CD4-positive, alpha-beta T cell treated with Interleukin-6 at 100 ng/mL for 8 hours (primary cell): Measurements from ENCODE around the gene SPATS2.
"Not testable (repeated sequence)": the region's sequence is repeated elsewhere in the genome, so short reads cannot be mapped to it uniquely, and the experiment has no call there.

ENCODE experiments used
- DNase-seq: peaks from one replicate; pipeline ENCODE4 v3.0.0-alpha.2; 2020; ENCODE audit warnings: mixed read lengths, low spot score

The SPATS2 gene

DNA sequence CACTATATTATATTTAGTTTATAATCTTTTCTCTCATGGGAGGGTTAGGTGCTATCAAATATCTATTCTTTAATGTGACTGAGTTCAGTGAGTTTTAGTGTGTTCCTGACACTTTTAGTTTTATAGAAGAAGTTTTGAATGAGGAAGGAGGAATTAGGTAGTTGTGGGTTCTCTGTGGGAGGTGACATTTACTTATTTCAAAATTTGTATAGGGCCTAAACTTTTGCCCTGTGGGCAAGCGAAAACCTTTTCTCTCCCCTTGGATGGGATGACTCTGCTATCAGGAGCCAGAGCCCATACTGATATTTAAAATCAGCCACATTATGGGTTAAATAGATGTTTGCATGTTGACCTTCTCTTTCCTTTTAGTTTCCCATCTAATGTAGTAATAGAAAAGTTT lies 43.6 kb downstream of the SPATS2 start:
- no peak for DNase-seq

DNA sequence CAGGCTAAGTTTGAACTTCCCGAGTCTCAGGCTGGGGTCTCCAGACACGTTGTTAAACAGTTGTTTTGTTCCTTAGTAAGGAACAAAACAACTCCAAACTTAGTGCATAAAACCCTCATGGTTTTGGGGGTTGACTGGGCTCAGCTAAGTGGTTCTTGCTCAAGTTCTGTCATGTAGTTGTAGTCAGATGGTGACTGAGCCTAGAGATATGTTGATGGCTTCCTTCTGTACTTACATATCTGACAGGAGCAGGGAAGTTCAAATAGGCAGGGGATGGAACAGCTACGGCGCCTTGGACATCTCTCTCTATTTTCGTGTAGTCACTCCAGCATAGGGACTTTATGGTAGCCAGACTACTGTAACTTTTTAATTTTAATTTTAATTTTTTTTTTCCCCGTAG lies 45.7 kb downstream of the SPATS2 start:
- no peak for DNase-seq

DNA sequence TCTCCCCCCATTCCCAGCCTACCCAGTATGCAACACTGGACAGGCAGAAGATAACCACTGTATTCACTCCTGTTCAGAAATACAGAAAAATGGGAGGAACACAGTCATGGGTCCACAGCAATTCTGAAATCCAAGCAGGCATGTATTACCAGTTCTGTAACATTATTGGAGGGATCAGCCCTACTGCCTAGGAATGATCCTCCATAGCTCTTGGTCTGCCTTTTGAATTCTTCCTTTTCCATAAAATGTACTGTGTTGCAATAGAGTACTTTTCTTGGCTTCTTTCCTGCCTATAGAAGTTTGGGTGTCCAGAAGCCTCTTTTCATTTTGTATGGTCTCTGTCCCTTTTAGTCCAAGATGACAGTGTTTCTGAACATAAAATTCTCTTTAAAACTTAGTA lies 46.5 kb downstream of the SPATS2 start:
- no peak for DNase-seq

DNA sequence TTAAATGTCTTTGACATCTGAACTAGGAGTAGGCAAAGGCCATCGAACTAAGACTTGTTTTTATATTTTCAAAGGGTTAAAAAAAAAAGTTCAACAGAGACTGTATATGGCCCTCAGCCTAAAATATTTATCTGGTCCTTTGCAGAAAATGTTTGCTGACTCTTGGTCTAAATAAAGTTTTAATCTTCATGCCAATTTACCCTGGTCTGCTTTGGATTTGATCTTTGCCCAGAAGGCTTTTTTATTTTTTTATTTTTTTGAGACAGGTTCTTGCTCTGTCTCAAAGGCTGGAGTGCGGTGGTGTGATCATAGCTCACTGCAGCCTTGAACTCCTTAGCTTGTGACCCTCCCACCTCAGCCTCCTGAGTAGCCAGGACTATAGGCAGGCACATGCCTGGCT lies 47.1 kb downstream of the SPATS2 start:
- no peak for DNase-seq

DNA sequence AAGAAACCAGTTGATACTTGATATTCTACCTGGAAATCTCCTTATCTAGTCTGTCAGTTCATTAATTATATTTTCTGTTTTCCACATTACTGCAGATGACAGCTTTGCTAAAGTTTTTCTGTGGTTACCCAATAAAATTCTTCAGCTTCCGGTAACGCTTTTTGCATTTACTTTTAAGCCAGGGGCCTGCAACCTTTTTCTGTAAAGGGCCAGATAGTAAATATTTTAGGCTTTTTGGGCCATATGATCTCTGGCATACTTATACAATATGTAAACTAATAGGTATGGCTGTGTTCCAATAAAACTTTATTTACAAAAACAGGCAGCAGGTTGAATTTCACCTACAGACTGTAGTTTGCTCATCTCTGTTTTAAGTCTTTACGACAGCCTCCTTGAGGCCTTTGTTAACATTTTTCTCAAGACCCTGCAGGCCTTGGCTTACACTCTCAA lies 48.3 kb downstream of the SPATS2 start:
- no peak for DNase-seq

DNA sequence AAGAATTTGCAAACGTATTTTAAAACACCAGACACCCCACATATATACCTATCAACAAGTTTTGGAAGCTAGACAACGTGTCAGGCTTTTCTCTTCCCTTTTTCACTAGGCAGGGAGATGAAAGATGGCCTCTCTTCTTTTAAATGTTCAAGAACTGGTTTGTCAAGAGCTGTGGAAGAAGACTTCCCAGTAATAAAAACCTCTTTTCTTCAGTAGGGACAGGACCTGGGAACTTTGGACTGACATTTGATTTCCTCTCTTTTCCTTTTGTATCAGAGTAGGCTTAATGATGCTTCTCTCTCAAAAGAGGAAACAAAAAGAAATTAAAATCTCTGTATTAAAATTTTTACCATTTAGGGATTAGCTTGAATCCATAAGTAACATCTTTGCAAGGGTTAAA lies 49.6 kb downstream of the SPATS2 start:
- no peak for DNase-seq

DNA sequence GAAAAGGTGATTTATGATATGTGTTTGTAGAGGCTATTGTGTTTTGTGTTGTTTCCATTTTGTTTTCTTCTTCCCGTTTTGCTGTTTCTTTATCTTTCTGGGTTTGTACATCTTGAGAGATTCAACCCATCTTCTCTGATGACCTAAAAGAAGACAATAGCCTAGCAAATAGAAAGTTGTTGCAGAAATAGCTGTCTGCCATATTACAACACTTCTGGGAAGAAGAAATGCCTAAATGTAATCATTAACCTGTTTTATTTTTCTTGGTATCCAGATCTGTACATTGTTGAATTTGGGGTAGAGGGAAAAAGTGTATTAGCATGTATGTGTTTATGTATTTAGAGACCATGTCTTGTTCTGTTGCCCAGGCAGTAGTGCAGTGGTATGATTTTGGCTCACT lies 50.3 kb downstream of the SPATS2 start:
- no peak for DNase-seq

DNA sequence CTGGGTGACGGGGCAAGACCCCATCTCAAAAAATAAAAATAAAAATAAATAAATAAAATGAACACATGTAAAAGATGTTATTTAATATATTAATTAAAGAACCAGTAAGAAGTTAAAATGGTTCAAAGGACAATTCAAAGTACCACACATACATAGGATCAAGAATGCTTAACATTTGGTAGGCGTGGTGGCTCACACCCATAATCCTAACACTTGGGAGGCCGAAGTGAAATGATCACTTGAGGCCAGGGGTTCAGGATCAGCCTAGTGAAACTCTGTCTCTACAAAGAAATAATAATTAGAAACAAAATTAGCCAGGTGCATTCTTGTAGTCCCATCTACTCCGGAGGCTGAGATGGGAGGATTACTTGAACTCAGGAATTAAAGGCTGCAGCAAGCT lies 53.3 kb downstream of the SPATS2 start:
- DNase-seq, result no peak

DNA sequence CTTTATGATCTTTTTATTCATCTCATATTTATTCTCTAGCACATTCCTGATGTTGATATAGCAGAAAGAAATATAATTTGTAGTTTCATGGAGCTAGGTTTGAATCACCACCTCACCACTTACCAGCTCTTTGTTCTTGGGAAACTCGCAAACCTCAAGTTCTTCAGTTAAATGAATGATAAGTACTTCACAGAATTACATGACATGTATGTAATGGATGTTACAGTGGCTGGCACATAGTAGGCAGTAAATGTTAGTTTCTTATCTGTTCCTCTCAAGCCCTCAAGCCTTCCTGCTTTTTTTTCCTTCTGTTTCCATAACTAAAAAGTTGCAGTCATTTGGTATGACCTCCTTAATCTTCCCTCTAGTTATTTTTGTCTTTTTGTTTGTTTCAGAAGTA lies 54.9 kb downstream of the SPATS2 start:
- no peak for DNase-seq

DNA sequence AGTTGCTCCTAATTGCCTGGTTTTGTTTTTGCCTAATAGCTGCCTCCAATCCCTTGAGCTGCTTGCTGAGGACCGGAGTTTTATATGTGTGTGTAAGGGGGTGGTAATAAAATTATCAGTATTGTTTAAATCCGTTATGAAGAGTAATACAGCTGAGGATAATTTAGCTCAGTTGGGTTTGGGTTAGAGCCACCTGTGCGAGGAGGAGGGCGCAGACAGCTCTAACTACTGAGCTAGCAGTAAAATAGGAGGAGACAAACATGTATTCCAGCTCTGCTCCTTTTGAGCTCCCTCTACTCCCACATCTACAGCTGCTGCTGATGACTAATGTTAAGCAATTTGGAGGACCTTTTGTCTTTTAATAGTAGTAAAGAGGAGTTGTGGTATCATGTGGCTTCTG lies 61.5 kb downstream of the SPATS2 start:
- no peak for DNase-seq

DNA sequence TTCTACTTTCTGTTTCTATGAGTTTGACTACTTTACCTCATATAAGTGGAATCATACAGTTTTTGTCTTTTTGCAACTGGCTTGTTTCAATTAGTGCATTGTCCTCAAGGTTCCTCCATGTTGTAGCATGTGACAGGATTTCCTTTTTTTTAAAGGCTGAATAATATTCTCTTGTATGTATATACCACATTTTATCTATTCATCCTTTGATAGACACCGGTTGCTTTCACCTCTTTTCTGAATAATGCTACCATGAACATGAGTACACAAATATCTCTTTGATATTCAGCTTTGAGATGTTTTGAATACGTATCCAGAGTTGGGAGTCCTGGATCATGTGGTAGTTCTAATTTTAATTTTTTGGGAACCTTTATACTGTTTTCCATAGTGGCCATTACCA lies 65.4 kb downstream of the SPATS2 start:
- no peak for DNase-seq

DNA sequence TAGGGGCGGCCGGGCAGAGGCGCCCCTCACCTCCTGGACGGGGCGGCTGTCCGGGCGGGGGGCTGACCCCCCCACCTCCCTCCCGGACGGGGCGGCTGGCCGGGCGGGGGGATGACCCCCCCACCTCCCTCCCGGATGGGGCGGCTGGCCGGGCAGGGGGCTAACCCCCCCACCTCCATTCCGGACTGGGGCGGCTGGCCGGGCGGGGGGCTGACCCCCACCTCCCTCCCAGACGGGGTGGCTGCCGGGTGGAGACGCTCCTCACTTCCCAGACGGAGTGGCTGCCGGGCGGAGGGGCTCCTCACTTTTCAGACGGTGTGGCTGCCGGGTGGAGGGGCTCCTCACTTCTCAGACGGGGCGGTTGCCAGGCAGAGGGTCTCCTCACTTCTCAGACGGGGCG lies 69.5 kb downstream of the SPATS2 start:
- DNase-seq, result not testable (repeated sequence)

DNA sequence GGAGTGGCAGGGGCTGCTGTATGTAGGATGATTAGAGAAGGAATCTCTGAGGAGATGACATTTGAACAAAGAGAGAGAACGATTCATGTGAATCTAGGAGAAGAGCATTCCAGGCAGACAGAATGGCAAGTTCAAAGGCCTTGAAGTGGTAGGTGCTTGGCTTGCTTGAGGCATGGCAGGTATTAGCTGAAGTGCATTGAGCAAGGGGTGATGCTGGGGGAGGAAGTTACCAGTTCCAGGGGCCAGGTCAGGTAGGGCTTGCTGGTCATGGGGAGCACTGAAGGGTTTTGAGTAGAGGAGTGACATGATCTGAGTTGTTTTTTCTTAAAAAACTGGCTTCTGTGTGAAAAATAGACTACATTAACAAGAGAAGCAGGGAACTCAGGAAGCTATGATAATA lies 71.8 kb downstream of the SPATS2 start:
- DNase-seq, result no peak

DNA sequence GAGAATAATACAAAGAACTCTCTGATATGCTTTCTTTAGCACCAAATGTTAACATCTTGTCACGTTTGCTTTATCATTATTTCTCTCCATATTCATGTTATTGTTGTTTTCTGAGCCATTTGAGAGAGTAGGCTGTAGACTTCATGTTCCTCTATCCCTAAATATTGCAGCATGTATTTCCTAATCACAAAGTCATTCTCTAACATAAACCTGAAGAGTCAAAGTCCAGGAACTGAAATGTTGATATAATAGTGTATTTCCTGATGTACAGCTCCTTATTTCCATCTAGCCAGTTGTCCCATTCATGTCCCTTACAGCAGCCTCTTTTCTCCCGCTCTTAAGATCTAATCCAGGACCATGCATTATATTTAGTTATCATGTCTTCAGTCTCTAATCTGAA lies 72.8 kb downstream of the SPATS2 start:
- DNase-seq, result no peak

DNA sequence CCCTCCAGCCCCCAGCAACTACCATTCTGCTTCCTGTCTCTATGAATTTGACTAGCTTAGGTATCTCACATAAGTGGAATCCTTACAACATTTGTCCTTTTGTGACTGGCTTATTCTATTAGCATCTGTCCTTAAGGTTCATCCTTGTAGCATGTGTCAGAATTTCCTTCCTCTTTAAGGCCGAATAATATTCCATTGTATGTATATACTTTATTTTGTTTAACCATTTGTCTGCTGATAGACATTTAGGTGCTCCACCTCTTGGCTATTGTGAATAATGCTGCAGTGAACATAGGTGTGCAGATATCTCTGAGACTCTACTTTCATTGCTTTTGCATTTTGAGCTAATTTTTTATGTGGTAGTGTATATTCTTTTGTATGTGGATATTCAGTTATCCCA lies 75.7 kb downstream of the SPATS2 start:
- DNase-seq, result no peak

DNA sequence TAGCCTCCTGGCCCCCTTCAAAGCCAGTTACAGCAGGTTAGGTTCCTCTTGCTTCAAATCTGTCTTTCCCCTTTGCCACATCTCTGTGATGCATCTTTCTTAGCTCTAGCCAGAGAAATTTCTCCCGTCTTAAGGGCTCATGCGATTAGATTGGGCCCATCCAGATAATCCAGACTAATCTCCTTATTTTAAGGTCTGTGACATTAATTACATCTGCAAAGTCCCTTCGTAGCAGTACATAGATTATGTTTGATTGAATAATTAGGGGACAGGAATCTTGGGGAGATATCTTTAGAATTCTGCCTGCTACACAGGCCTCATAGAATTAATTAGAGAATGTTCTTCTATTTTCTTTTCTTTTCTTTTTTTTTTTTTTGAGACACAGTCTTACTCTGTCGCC lies 79.3 kb downstream of the SPATS2 start:
- DNase-seq, result no peak

DNA sequence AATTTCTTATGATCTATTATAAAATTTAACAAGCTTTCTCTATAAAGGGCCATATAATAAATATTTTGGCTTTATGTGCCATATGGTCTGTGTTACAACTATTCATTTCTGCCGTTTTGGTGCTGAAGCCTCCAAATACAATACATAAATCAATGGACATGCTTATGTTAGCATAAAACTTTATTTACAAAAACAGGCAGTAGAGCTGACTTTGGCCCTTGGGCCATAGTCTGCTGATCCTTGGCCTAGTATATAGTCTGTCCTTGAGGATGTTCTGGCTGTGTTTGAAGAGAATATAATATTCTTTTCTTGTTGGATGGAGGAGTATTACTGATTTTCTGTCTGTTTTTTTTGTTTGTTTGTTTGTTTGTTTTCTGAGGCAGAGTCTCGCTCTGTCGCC lies 81.6 kb downstream of the SPATS2 start:
- no peak for DNase-seq

DNA sequence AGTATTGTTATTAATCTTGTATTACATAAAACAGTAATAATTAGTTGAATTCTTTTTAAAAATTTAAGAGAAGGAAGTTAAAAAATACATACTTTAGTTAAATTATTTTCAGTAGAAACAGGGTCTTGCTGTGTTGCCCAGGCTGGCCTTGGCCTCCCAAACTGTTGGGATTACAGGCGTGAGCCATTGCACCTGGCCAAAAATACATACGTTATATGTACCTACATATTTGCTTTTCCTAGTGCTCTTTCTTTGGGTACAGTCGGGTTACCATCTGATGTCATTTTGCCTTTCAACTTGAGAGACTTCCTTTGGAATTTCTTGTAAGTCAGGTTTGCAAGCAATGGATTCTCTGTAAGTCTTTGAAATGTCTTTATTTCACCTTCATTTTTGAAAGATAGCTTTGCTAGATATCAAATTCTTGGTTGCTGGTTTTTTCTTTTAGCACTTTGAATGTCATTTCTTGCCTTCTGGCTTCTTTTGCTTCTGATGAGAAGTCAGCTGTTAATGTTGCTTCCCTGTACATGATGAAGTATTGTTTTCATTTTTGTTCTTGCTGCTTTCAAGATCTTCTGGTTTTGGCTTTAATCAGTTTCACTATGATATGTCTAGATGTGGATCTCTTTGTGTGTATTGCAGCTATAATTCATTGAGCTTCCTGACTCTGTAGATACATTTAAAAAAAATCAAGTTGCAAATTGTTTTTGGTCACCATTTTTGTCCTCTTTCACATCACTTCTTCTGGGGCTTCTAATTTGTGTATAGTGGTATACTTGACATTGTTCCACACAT lies 84.4 kb downstream of the SPATS2 start:
- no peak for DNase-seq

DNA sequence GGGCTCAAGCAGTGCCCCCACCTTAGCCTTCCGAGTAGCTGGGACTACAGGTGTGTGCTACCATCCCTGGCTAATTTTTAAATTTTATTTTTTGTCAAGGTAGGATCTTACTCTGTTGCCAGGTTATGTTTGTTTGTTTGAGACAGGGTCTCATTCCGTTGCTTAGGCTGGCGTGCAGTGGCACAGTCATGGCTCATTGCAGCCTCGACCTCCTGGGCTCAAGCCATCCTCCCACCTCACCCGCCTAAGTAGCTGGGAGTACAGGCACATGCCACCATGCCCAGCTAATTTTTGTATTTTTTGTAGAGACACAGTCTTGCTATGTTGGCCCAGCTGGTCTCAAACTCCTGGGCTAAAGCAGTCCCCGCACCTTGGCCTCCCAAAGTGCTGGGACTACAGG lies 88.2 kb downstream of the SPATS2 start:
- no peak for DNase-seq

DNA sequence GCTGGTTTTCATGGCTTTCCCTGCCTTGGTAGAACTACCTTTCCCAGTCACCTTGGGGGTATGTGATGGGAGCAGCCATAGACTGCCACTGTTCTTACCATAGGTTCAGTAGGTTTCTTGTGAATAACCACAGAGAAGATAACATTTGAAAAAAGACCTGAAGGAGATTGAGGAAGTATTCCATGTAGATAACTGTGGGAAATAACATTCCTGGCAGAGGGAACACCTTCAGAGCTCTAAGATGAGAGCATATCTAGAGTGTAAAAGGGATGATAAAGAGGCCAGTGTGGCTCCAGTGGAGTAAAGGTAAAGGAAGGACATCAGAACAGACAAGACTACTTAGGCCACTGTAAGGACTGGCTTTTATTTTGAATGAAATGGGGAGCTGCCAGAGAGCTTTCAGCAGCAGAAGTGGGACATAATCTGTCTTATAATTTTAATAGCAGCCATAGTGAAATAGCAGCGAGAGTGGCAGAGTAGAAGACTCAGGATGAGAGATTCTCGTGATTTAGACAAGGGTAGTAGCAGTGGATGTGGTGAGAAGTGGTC lies 88.9 kb downstream of the SPATS2 start:
- DNase-seq, result no peak

DNA sequence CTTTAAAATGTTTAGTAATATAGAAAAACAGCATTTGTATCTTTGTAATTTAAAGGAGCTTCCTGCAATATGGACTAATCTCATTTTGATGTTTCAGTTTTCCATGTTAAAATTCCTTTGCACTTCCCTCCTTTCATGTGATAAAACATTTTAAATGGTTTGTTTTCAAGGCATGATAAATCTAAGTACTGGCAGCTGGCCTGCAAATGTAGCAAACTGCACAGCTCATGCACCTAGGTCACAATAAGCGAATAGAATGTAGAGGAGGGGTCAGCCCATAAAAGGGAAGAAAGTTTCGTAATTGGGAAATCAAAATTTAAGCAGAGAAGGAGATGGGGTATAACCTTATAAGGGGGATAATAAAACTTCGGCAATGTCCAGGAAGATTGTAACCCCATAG lies 91.6 kb downstream of the SPATS2 start:
- DNase-seq, result no peak

DNA sequence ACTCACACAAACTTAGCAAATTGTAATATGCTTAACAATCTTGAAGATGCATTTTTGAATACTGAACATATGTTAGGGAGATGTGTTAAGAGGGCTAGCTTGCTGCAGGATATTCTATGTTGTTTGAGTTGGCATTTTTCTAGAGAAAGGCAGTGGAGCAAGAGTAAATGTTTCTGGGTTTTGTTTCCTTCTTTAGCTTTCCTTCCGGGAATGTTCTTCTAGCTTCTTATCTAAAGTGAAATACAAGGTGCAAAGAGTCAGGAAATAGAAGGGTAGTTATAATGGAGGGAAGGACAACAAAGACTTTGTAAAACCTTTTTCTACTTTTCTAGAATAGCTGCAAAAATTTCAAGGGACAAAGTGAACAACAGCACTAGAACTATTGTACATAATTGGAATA lies 94.0 kb downstream of the SPATS2 start:
- DNase-seq, result no peak

DNA sequence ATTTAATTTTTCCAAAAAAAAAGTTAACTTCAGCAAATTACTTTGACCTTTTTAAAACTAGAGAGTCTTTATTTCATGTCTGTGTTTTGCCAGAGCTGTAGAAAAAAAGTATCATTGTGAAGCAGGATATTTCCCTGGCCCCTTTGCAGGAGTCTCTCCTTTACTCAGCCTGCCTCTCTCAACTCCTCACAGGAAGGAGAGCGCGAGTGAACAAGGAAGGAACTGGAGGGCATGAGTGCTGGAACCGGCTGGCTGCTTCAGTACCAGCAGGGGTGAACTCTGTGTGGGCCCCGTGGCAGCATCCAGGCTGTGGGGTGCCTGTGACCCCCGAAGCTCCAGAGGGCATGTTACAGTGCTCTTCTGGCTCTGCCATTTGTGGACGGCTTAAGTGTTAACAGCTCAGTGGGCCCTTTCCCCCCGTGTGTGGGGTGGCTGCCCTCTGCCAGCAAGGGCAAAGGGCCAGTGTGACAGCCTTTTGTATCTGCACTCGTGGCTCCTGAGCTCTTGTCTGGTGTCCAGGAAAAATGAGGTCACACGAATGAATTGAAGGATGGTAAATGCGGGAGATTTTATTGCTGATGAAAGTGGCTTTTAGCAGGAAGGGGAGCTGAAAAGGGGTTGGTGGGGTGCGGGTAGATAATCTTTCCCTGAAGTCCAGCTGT lies 95.0 kb downstream of the SPATS2 start:
- no peak for DNase-seq

DNA sequence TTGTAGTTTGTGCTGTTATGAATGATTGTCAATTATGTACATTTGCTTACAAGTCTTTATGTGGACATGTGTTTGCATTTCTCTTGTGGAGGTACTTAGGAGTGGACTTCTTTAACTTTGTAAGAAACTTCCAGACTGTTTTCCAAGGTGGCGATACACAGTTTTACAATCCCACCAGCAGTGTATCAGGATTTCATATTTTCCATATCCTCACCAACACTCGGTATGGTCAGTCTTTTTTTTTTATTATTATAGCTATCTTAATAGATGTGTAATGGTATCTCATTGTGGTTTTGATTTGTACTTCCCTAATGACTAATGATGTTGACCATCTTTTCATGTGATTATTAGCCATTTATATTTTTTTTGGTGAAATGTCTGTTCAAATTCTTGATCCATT lies 97.9 kb downstream of the SPATS2 start:
- no peak for DNase-seq
